IMR-90 (cell line): ENCODE data around the gene ANKHD1. TPM values are rescaled to one million over a fixed set of nuclear protein-coding genes. Genes with fewer than 3 reads are reported as not detected.

Experiments
- BHLHE40 ChIP-seq: fragments of 150-350 bp; IDR thresholded peaks from 2 replicates; pipeline ENCODE4 v1.6.1; 2016; ENCODE audit warnings: mild to moderate bottlenecking, low read depth, low read length
- MAZ ChIP-seq: IDR thresholded peaks from 2 replicates; pipeline ENCODE4 v1.6.1; 2012; ENCODE audit warnings: low read depth, mild to moderate bottlenecking, low read length, improper control_type of control experiment, moderate library complexity, borderline replicate concordance
- NFE2L2 ChIP-seq: fragments of 150-350 bp; IDR thresholded peaks from 2 replicates; pipeline ENCODE4 v1.6.1; 2016; ENCODE audit warnings: low read depth, mild to moderate bottlenecking, low read length
- RAD21 ChIP-seq: IDR thresholded peaks from 2 replicates; pipeline ENCODE4 v1.6.1; 2012; ENCODE audit warnings: low read length, improper control_type of control experiment
- RCOR1 ChIP-seq: IDR thresholded peaks from 2 replicates; pipeline ENCODE4 v1.6.1; 2012; ENCODE audit warnings: mild to moderate bottlenecking, low read length, improper control_type of control experiment; ENCODE audit not compliant: insufficient replicate concordance
- polyA plus RNA-seq, 3 experiments: library from polyadenylated mRNA; depleted of rRNA; stranded (reverse); fragments of >200 nt; gene quantifications; 2 replicates each; pipeline ENCODE4 v1.2.3, GENCODE V29; 2012; ENCODE audit warnings: low replicate concordance in 1 of 3
- total RNA-seq: library from RNA; depleted of rRNA; stranded (reverse); fragments of >200 nt; gene quantifications from 2 replicates; pipeline ENCODE4 v1.2.3, GENCODE V29; 2012
- TF ChIP-seq, protein P1 (sequence below): conservative IDR thresholded peaks from 2 replicates; pipeline ENCODE4 v1.5.1; 2012; ENCODE audit warnings: mild to moderate bottlenecking, low read depth, low read length, improper control_type of control experiment

ANKHD1 gene
- total and polyA plus RNA-seq, 2 of the 4 experiments (the other 2 are of a cell fraction): 32.1 to 36.7 TPM

DNA sequence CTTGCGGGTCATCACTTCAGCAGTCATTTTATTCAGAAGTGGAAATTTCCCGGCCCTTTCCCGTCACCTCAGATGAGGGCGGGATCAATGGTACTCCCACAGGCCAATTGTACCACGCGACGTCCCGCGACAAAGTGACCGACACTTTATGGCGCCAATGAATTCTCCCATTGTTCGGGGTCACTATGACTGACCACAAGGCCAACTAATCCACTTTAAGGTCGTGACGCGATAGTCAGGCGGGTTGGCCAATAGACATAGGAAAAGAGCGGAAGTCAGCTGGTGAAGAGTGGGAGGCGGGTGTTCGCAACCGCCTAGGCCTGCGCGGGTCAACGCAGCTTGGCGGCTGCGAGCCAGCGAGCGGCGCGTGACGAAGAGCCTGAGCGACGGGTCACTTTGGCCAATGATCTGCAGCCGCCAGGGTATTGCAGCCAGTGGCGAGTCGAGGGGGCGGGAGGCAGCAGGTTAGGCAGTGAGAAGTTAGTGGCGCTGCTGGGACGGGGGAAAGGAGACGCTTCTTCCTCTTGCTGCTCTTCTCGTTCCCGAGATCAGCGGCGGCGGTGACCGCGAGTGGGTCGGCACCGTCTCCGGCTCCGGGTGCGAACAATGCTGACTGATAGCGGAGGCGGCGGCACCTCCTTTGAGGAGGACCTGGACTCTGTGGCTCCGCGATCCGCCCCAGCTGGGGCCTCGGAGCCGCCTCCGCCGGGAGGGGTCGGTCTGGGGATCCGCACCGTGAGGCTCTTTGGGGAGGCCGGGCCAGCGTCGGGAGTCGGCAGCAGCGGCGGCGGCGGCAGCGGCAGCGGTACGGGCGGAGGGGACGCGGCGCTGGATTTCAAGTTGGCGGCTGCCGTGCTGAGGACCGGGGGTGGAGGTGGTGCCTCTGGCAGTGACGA, at the start of gene ANKHD1 (continued):
- TF ChIP-seq, protein P1, sequence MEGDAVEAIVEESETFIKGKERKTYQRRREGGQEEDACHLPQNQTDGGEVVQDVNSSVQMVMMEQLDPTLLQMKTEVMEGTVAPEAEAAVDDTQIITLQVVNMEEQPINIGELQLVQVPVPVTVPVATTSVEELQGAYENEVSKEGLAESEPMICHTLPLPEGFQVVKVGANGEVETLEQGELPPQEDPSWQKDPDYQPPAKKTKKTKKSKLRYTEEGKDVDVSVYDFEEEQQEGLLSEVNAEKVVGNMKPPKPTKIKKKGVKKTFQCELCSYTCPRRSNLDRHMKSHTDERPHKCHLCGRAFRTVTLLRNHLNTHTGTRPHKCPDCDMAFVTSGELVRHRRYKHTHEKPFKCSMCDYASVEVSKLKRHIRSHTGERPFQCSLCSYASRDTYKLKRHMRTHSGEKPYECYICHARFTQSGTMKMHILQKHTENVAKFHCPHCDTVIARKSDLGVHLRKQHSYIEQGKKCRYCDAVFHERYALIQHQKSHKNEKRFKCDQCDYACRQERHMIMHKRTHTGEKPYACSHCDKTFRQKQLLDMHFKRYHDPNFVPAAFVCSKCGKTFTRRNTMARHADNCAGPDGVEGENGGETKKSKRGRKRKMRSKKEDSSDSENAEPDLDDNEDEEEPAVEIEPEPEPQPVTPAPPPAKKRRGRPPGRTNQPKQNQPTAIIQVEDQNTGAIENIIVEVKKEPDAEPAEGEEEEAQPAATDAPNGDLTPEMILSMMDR: no peak; the same call in 1 of the 2 replicates
- TF ChIP-seq NFE2L2: no peak
- TF ChIP-seq RAD21: no peak
- no peak for TF ChIP-seq RCOR1
- TF ChIP-seq BHLHE40: peak; percentile 94
- TF ChIP-seq MAZ: no peak
